ENCODE data around the gene MICAL3. TPM values are rescaled to one million over a fixed set of nuclear protein-coding genes. Genes with fewer than 3 reads are reported as not detected.

MICAL3 gene
- polyA plus RNA-seq, 1 donor from 2014 or later, result 28.1 TPM

DNA sequence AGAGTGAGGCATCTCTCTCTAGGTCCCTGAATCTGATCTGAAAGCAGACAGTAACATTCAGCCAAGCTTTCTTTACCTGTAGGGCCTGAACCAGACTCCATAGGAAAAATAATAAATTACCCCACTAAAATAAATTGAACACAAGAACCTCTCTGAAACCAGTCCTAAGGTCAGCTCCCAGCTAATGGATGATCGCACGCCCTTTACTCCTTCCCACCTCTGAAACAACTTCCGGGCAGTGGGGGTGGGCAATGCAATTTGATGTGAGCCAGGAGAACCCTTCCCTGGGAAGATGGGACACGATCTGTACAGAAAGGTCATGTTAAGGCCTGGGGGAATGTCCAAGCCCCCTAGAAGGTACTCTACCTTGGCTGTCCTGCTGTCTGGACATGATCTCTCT lies 71.2 kb downstream of the MICAL3 start:
- Histone ChIP-seq H3K27me3 (ENCODE audit: insufficient read depth, low read depth, low read length) (no peaks in the 10 kb centered on the region), H4K20me1 (ENCODE audit: insufficient read depth) (no peaks in the 10 kb centered on the region), H3K9ac (ENCODE audit: low read length) (no peak overlapping the region), H3K4me3 (ENCODE audit: low read length) (no peak overlapping the region), H3F3A (ENCODE audit: insufficient read depth, low read length, poor library complexity, severe bottlenecking) (no peaks in the 10 kb centered on the region), H3K36me3 (ENCODE audit: insufficient read depth, low read length) (no peaks in the 10 kb centered on the region), H3K9me3 (ENCODE audit: low read length) (no peaks in the 10 kb centered on the region), H3K4me2 (ENCODE audit: low read length) (no peak overlapping the region), H3K27ac (ENCODE audit: low read length) (no peak overlapping the region), H2AFZ (ENCODE audit: low read depth, low read length) (no peak overlapping the region), H3K79me2 (replicated peaks; ENCODE audit: insufficient read depth, low read length) (no peaks in the 10 kb centered on the region), H3K9me2 (ENCODE audit: insufficient read depth, low read length) (no peaks in the 10 kb centered on the region)
- TF ChIP-seq MXI1 (conservative IDR thresholded peaks at IDR 0.05; ENCODE audit: poor library complexity, severe bottlenecking) (no peak), EP300 (conservative IDR thresholded peaks at IDR 0.05; ENCODE audit: poor library complexity, severe bottlenecking) (no peak), POLR2AphosphoS5 (IDR thresholded peaks at IDR 0.05) (no peak)
- TF ChIP-seq, protein P1, sequence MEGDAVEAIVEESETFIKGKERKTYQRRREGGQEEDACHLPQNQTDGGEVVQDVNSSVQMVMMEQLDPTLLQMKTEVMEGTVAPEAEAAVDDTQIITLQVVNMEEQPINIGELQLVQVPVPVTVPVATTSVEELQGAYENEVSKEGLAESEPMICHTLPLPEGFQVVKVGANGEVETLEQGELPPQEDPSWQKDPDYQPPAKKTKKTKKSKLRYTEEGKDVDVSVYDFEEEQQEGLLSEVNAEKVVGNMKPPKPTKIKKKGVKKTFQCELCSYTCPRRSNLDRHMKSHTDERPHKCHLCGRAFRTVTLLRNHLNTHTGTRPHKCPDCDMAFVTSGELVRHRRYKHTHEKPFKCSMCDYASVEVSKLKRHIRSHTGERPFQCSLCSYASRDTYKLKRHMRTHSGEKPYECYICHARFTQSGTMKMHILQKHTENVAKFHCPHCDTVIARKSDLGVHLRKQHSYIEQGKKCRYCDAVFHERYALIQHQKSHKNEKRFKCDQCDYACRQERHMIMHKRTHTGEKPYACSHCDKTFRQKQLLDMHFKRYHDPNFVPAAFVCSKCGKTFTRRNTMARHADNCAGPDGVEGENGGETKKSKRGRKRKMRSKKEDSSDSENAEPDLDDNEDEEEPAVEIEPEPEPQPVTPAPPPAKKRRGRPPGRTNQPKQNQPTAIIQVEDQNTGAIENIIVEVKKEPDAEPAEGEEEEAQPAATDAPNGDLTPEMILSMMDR (IDR thresholded peaks at IDR 0.05; ENCODE audit: poor library complexity, severe bottlenecking), result no peak

DNA sequence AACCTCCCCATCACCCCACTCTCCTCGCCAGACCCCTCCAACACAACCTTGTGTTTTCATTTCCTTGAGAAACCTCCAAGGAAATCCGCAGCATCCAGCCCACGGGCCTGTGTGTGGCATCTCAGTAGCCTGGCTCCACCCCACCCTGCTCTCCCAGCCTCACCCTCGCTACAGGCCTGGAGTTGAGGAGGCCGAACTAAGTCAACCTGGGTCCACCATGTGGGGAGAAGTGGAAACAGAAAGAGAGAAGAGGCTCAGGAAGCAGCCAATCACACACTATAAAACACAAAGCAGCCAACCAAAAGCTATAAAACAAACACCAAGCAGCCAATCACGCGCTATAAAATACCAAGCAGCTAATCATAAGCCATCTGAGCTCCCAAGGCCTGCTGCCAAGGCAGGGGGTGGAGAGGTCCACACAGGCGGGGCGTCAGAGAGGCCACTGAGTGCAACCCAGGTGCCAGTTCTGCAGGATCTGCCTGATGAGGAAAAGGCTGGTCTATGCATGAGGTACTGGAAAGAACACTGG lies 72.0 kb downstream of the MICAL3 start:
- no peak overlapping the region for H2AFZ ChIP-seq (ENCODE audit: low read depth, low read length)
- no peak overlapping the region for H3K27ac ChIP-seq (ENCODE audit: low read length)
- no peaks in the 10 kb centered on the region for H3K9me3 ChIP-seq (ENCODE audit: low read length)
- no peaks in the 10 kb centered on the region for H4K20me1 ChIP-seq (ENCODE audit: insufficient read depth)
- no peaks in the 10 kb centered on the region for H3F3A ChIP-seq (ENCODE audit: insufficient read depth, low read length, poor library complexity, severe bottlenecking)
- H3K79me2 ChIP-seq (replicated peaks; ENCODE audit: insufficient read depth, low read length), result no peaks in the 10 kb centered on the region
- no peak overlapping the region for H3K9ac ChIP-seq (ENCODE audit: low read length)
- H3K27me3 ChIP-seq (ENCODE audit: insufficient read depth, low read depth, low read length), result no peaks in the 10 kb centered on the region
- TF ChIP-seq, protein P2, sequence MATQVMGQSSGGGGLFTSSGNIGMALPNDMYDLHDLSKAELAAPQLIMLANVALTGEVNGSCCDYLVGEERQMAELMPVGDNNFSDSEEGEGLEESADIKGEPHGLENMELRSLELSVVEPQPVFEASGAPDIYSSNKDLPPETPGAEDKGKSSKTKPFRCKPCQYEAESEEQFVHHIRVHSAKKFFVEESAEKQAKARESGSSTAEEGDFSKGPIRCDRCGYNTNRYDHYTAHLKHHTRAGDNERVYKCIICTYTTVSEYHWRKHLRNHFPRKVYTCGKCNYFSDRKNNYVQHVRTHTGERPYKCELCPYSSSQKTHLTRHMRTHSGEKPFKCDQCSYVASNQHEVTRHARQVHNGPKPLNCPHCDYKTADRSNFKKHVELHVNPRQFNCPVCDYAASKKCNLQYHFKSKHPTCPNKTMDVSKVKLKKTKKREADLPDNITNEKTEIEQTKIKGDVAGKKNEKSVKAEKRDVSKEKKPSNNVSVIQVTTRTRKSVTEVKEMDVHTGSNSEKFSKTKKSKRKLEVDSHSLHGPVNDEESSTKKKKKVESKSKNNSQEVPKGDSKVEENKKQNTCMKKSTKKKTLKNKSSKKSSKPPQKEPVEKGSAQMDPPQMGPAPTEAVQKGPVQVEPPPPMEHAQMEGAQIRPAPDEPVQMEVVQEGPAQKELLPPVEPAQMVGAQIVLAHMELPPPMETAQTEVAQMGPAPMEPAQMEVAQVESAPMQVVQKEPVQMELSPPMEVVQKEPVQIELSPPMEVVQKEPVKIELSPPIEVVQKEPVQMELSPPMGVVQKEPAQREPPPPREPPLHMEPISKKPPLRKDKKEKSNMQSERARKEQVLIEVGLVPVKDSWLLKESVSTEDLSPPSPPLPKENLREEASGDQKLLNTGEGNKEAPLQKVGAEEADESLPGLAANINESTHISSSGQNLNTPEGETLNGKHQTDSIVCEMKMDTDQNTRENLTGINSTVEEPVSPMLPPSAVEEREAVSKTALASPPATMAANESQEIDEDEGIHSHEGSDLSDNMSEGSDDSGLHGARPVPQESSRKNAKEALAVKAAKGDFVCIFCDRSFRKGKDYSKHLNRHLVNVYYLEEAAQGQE (IDR thresholded peaks at IDR 0.05; ENCODE audit: borderline replicate concordance), result no peak
- no peak for TF ChIP-seq SMC3 (conservative IDR thresholded peaks at IDR 0.05; ENCODE audit: poor library complexity)
- TF ChIP-seq POLR2AphosphoS5 (IDR thresholded peaks at IDR 0.05), result no peak
- TF ChIP-seq TAF1 (IDR thresholded peaks at IDR 0.05; ENCODE audit: low read depth), result no peak
- TF ChIP-seq, protein P1 (IDR thresholded peaks at IDR 0.05; ENCODE audit: poor library complexity, severe bottlenecking), result no peak
- TF ChIP-seq EP300 (conservative IDR thresholded peaks at IDR 0.05; ENCODE audit: poor library complexity, severe bottlenecking), result no peak
- TF ChIP-seq EZH2 (IDR thresholded peaks at IDR 0.05; ENCODE audit: borderline replicate concordance, insufficient read depth, low read length, poor library complexity, severe bottlenecking), result no peak
- no peak for TF ChIP-seq RAD21 (conservative IDR thresholded peaks at IDR 0.05)
- no peak for TF ChIP-seq MXI1 (conservative IDR thresholded peaks at IDR 0.05; ENCODE audit: poor library complexity, severe bottlenecking)
- H3K4me3 ChIP-seq (ENCODE audit: low read length), result no peak overlapping the region
- no peaks in the 10 kb centered on the region for H3K9me2 ChIP-seq (ENCODE audit: insufficient read depth, low read length)
- no peak overlapping the region for H3K4me2 ChIP-seq (ENCODE audit: low read length)
- no peaks in the 10 kb centered on the region for H3K36me3 ChIP-seq (ENCODE audit: insufficient read depth, low read length)

Data from neural cell (in vitro differentiated cells).